Measurements from ENCODE around the gene LYRM1. TPM values are rescaled to one million over a fixed set of nuclear protein-coding genes. Genes with fewer than 3 reads are reported as not detected.

The LYRM1 gene
- total and polyA plus RNA-seq, 2 of the 4 experiments (the other 2 are of a cell fraction) = 19.0 to 35.0 TPM

DNA sequence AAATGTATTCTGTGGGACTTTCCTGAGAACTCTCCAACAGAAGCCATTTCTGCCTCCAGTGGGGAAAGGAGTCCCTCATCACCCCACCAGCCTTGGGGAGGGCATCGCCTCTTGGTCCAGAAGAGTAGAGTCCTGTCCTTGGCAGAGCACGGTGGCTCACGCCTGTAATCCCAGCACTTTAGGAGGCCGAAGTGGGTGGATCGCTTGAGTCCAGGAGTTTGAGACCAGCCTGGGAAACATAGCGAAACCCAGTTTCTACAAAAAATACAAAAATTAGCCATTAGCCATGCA, 41.0 kb downstream of the LYRM1 start:
- BruUV-seq (replicated peaks) = no TSS peak
- whole genome bisulfite sequencing, 2 experiments (ENCODE audit: extremely low coverage in 2 of 2, insufficient read length in 1 of 2) = no CpG with 5 or more reads among the region's 6 CpGs
- intact Hi-C loops (cut with micrococcal nuclease) = no loop called here

More for the DNA sequence above, 41.0 kb downstream of the LYRM1 start:
- no peaks in the 10 kb centered on the region for H3K36me3 ChIP-seq (ENCODE audit: control insufficient read depth, insufficient read depth, low read length)
- H2AFZ ChIP-seq (replicated peaks; ENCODE audit: low read length, poor library complexity) = no peak overlapping the region
- no peak overlapping the region for H3K56ac ChIP-seq (ENCODE audit: extremely low read depth, insufficient read depth, low read length)
- H3K23ac ChIP-seq (ENCODE audit: low read depth, low read length) = no peak overlapping the region
- no peak overlapping the region for H2BK15ac ChIP-seq (ENCODE audit: low read depth, low read length)
- H4K8ac ChIP-seq (ENCODE audit: low read depth in 2 of 2, low read length in 2 of 2) = no peak overlapping the region
- no peaks in the 10 kb centered on the region for H3K79me1 ChIP-seq (ENCODE audit: low read depth in 1 of 2, low read length in 2 of 2)
- no peak overlapping the region for H2BK20ac ChIP-seq (ENCODE audit: low read depth, low read length)
- no peaks in the 10 kb centered on the region for H3K9me1 ChIP-seq (ENCODE audit: insufficient read depth, low read length)
- H3K4me1 ChIP-seq (ENCODE audit: control insufficient read depth, insufficient read depth, low read length) = no peaks in the 10 kb centered on the region
- H3K27ac ChIP-seq (ENCODE audit: insufficient read depth, low read length) = no peak overlapping the region
- no peak overlapping the region for H2BK5ac ChIP-seq (ENCODE audit: low read depth, low read length, poor library complexity, severe bottlenecking)
- no peak overlapping the region for H3K4me3 ChIP-seq (ENCODE audit: insufficient read depth, low read depth, low read length)
- POLR2A ChIA-PET (ENCODE audit: unreplicated experiment) = interaction anchor here (0.6 kb wide), 1 partner anchor 68 kb away, joined by 5 read pairs; no protein-coding TSS in a partner anchor
- H3K9me3 ChIP-seq (ENCODE audit: control insufficient read depth, insufficient read depth, low read length) = no peaks in the 10 kb centered on the region
- no peak overlapping the region for H2AK9ac ChIP-seq (replicated peaks; ENCODE audit: low read depth, low read length, poor library complexity)
- dilution Hi-C loops (cut with HindIII; ENCODE audit: low sequenced_read_pairs, unreplicated experiment) (no loop called here), in situ Hi-C loops (cut with MboI; ENCODE audit: low sequenced_read_pairs) (no loop called here)
- DNase-seq = no peak
- no peak overlapping the region for H3K9ac ChIP-seq (ENCODE audit: low read depth, low read length)
- no peak for TF ChIP-seq BHLHE40 (IDR thresholded peaks at IDR 0.05; ENCODE audit: low read depth, low read length)
- TF ChIP-seq MAZ (IDR thresholded peaks at IDR 0.05; ENCODE audit: borderline replicate concordance, low read depth, low read length) = no peak
- TF ChIP-seq MXI1 (IDR thresholded peaks at IDR 0.05; ENCODE audit: borderline replicate concordance, low read depth, low read length) = no peak
- TF ChIP-seq, protein P1, sequence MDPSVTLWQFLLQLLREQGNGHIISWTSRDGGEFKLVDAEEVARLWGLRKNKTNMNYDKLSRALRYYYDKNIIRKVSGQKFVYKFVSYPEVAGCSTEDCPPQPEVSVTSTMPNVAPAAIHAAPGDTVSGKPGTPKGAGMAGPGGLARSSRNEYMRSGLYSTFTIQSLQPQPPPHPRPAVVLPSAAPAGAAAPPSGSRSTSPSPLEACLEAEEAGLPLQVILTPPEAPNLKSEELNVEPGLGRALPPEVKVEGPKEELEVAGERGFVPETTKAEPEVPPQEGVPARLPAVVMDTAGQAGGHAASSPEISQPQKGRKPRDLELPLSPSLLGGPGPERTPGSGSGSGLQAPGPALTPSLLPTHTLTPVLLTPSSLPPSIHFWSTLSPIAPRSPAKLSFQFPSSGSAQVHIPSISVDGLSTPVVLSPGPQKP (IDR thresholded peaks at IDR 0.05; ENCODE audit: borderline replicate concordance, low read depth, low read length) = no peak
- no peak overlapping the region for H3K4me2 ChIP-seq (ENCODE audit: low read depth, low read length)
- ATAC-seq (ENCODE audit: low read depth) = no peak
- CTCF ChIA-PET = no interaction called here
- no peak overlapping the region for H2BK120ac ChIP-seq (ENCODE audit: low read depth, low read length)
- H4K91ac ChIP-seq (ENCODE audit: insufficient read depth, low read depth, low read length) = no peak overlapping the region
- H3K18ac ChIP-seq (ENCODE audit: low read depth, low read length) = no peak overlapping the region
- no peaks in the 10 kb centered on the region; the same call in 1 of the 2 replicates for H3K27me3 ChIP-seq (ENCODE audit: control insufficient read depth, insufficient read depth, low read length)
- no peak overlapping the region for H3K14ac ChIP-seq (replicated peaks; ENCODE audit: low read depth, low read length)
- no peaks in the 10 kb centered on the region for H4K20me1 ChIP-seq (ENCODE audit: insufficient read depth, low read length)
- no peak overlapping the region for H4K5ac ChIP-seq (ENCODE audit: low read depth, low read length)
- no peak overlapping the region for H2AK5ac ChIP-seq (ENCODE audit: low read depth, low read length)
- no peak overlapping the region for H3K4ac ChIP-seq (ENCODE audit: low read depth, low read length)

Measured in IMR-90 (cell line).